NCI-H128 (cell line): ENCODE data around the gene SEC14L6.
"Not testable (repeated sequence)": the region's sequence is repeated elsewhere in the genome, so short reads cannot be mapped to it uniquely, and the experiment has no call there.

Experiments
- DNase-seq: peaks from one replicate; lab custom pipeline; 2025; ENCODE audit not compliant: unreplicated experiment; lab: John Stamatoyannopoulos, UW

Gene SEC14L6

GRCh38 chr22:30567277-30567676 lies 20.7 kb upstream of the SEC14L6 start:
- DNase-seq: not testable (repeated sequence)

- DNase-seq: no peak
Measured at GRCh38 chr22:30566125-30566524, 19.6 kb upstream of the SEC14L6 start.

DNA sequence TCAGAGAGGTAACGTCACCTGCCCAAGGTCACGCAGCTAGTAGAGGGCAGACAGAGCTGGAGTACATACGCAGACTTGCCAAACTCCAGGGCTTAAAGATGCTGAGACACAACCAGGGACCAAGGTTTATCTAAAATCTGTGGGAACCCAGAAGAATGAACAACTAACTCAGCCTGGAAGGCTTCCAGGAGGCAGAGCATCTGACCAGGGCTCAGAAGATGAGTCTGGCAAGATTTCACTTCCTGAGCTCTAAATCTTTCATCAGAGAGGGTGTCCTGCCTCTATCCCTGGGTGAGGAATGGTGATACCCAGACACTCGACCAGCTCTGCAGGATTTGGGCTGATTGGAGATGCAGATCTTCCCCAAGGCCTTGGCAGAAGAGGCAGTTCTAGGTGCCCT lies 18.8 kb upstream of the SEC14L6 start:
- no peak for DNase-seq

DNA sequence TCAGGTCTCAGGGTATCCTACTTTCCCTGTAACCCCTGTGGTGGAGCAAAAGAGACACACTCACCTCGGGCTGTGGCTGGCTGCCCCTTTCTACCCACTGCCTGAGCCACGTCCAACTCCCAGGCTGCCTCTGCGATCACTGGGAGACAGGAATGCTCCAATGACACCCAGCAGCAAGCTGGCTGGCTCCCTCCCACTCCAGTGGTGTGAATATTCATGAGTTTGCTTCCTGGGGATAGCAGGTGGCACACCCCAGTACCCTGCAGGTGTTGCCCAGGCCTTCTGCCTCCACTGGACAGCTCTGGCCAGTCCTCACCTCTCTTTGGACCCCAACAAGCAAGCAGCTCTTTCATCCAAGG lies 18.2 kb upstream of the SEC14L6 start:
- DNase-seq: no peak

- DNase-seq: no peak
Measured at GRCh38 chr22:30564045-30564760, 17.7 kb upstream of the SEC14L6 start.

GRCh38 chr22:30562366-30562765 lies 15.8 kb upstream of the SEC14L6 start:
- no peak for DNase-seq

DNA sequence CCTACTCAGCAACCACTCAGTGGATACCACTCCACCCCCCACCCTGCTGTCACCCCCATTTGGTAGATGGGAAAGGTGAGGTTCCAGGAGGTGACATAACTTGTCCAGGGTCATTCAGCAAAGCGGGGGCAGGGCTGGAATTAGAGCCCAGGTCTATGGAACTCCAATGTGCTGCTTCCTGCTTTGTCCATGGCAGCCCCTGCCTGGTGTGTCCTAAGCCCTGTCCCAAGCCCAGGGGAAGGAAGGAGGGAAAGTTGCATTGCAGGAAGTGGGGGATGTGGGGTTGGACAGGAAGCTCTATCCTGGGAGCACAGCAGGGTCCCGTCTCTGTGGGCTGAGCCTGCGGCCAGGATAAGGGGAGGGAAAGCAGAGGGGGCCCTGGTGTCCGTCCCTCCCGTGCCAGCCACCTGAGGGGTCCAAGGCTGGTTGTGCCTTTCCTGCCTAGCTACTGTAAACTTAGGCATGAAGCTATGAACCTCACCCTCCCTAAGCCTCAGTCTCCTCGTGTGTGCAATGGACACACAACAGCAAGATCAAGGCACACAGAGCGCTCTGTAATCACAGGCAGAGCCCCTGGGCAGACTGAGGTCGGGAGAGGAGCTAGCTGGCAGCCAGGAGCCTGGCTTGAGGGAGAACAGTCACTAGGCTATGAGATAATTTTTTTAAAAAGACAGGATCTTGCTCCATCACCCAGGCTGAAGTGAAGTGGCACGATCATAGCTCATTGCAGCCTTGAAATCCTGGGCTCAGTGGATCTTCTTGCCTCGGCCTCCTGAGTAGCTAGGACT lies 15.1 kb upstream of the SEC14L6 start:
- no peak for DNase-seq

GRCh38 chr22:30560643-30561202 lies 14.2 kb upstream of the SEC14L6 start:
- not testable (repeated sequence) for DNase-seq

GRCh38 chr22:30559889-30560288 lies 13.3 kb upstream of the SEC14L6 start:
- DNase-seq: no peak

GRCh38 chr22:30557243-30557642 lies 10.7 kb upstream of the SEC14L6 start:
- DNase-seq: no peak

GRCh38 chr22:30556388-30556787 lies 9.8 kb upstream of the SEC14L6 start:
- DNase-seq: no peak

DNA sequence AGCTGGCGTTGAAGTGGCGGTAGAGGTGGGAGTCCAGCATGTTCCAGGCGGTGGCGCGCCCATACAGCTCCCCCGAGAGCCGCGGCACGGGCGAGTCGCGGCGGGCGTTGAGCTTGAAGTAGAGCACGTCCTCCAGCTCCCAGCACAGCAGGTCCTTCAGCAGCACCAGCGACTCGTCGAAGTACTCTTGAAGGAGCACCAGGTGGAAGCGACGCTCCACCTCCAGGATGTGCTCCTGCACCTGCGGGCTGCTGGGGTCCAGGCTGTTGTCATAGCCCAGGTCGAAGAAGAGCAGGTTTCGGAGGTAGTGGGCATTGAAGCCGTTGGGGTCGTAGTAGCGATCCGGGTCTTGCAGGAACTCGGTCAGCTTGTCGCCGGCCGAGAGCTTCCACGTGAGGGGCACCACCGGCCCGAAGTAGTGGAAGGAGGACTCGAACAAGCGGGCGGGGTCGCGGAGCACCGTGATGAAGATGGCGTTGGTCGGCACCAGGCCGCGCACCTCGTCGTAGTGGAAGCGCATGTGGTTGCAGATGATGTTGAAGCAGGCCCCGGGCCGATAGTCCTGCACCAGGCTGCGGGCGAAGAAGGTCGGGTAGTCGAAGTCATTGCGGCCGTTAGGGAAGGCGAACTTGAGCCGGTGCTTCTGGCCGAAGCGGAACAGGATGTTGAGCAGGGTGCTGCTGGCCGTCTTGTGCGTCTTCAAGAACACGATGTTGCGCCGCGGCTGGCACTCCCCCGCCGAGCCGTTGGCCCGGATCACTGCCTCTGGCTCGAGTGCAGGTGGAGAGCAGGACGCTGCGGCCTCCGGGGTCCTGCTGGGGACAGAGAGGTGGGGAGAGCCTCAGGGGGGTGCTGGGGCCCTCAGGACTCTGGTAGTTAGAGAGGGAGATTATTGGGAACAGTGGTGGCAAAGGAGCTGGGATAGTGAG lies 9.0 kb upstream of the SEC14L6 start:
- DNase-seq: no peak

GRCh38 chr22:30553971-30554370 lies 7.4 kb upstream of the SEC14L6 start:
- DNase-seq: no peak

- no peak for DNase-seq
Measured at GRCh38 chr22:30552719-30553118, 6.2 kb upstream of the SEC14L6 start.

GRCh38 chr22:30551813-30552212 lies 5.3 kb upstream of the SEC14L6 start:
- not testable (repeated sequence) for DNase-seq

DNA sequence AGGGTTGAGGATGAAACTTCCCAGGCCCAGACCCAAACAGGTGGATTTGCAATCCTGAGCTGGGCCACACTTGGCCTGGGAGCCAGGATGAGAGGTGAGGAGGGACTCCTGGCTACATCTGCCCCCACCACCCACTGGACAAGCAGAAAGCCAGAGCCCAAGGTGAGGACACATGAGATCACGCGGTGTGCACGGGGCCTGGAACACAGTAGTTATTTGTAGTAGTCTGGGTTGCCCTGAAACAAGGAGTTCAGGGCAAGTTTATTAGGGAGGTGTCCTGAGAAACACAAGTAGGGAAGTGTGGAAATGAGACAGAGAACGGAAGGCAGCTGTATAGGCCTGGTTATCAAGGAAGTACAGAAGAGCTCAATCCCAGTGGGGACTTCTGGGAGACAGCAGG lies 647 bp upstream of the SEC14L6 start:
- no peak for DNase-seq

GRCh38 chr22:30542811-30543188 lies 3.7 kb downstream of the SEC14L6 start:
- DNase-seq: no peak

DNA sequence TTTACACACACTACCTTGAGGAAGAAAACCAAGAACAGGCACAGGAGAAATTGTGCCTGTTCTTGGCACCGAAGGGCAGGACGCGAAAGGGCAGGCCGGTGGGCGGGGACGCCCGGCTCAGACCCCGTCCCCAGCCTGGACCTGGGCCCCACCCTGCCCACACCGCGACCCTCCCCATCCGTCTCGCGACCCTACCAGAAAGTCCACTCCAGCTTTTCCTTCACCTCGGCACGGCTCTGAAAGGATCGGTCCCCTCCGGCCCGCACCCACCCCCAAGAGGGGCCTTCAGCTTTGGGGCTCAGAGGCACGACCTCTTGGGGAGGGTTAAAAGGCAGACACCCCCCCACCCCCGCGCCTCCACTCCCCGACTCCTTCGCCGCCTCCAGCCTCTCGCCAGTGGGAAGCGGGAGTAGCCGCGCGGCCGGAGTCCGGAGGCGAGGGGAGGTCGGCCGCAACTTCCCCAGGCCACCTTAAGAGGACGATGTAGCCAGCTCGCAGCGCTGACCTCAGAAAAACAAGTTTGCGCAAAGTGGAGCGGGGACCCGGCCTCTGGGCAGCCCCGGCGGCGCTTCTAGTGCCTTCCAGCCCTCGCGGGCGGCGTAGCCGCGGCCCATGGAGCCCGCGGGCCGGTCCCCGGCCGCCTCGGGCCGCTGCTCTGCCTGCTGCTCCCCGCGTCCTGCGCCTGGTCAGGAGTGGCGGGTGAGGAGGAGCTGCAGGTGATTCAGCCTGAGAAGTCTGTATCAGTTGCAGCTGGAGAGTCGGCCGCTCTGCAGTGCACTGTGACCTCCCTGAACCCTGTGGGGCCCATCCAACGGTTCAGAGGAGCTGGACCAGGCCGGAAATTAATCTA lies 4.4 kb downstream of the SEC14L6 start:
- no peak for DNase-seq

- not testable (repeated sequence) for DNase-seq
Measured at GRCh38 chr22:30541511-30541910, 5.0 kb downstream of the SEC14L6 start.

DNA sequence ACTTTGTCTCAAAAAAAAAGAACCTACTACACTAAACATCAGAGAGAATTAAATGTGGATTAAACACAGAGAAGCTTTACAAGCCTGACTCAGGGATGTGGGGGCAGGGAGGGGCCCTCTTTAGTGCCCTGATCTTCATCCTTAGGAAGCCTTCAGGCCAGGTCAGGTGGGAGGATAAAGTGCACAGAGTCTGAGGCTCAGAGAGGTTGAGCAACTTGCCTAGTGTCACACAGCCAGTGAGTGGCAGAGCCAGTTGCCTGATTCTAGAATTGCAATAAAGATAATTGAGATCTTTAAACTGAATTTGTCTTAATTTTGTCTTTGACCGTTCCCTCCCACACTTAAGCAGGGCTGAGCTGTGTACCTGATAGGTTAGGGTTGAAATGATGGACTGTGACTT lies 7.2 kb downstream of the SEC14L6 start:
- DNase-seq: no peak
